GM12878 (cell line): ENCODE results near the gene TM4SF1. TPM values are rescaled to one million over a fixed set of nuclear protein-coding genes. Genes with fewer than 3 reads are reported as not detected.
A peak's percentile ranks its signal among the peaks of the same experiment; 100 is the strongest.

ENCODE experiments used
- ATF2 ChIP-seq: IDR thresholded peaks from 2 replicates; pipeline ENCODE4 v1.6.1; 2012; ENCODE audit warnings: low read length, inconsistent platforms
- CUX1 ChIP-seq: IDR thresholded peaks from 2 replicates; pipeline ENCODE4 v1.6.1; 2012; ENCODE audit warnings: improper control_type of control experiment, low read depth, low read length; ENCODE audit not compliant: insufficient replicate concordance
- EZH2 ChIP-seq: IDR thresholded peaks from 2 replicates; pipeline ENCODE4 v1.6.1; 2012; ENCODE audit warnings: low read depth, mild to moderate bottlenecking, control low read depth, inconsistent platforms, low read length, borderline replicate concordance; ENCODE audit not compliant: control insufficient read depth
- IRF5 ChIP-seq: fragments of 450-650 bp; IDR thresholded peaks from 2 replicates; pipeline ENCODE4 v1.6.1; 2017; ENCODE audit warnings: borderline replicate concordance
- JUNB ChIP-seq: IDR thresholded peaks from 2 replicates; pipeline ENCODE4 v1.6.1; 2016; ENCODE audit warnings: antibody characterized with exemption, mild to moderate bottlenecking
- MEF2A ChIP-seq: IDR thresholded peaks from 2 replicates; pipeline ENCODE4 v1.6.1; 2011; ENCODE audit warnings: low read depth, mild to moderate bottlenecking, low read length, moderate library complexity; ENCODE audit not compliant: insufficient read depth
- MEF2B ChIP-seq: fragments of 450-650 bp; IDR thresholded peaks from 2 replicates; pipeline ENCODE4 v1.6.1; 2018; ENCODE audit warnings: mild to moderate bottlenecking, moderate library complexity; ENCODE audit not compliant: partially characterized antibody, poor library complexity, severe bottlenecking
- MTA2 ChIP-seq: fragments of 450-650 bp; IDR thresholded peaks from 2 replicates; pipeline ENCODE4 v1.6.1; 2016; ENCODE audit warnings: low read depth, mild to moderate bottlenecking, moderate library complexity
- MTA3 ChIP-seq: IDR thresholded peaks from 2 replicates; pipeline ENCODE4 v1.6.1; 2012; ENCODE audit warnings: low read length, inconsistent platforms, borderline replicate concordance
- NR2C2 ChIP-seq: IDR thresholded peaks from 2 replicates; pipeline ENCODE4 v1.6.1; 2011; ENCODE audit warnings: borderline replicate concordance, low read depth; ENCODE audit not compliant: control insufficient read depth, insufficient read length
- PKNOX1 ChIP-seq: fragments of 450-650 bp; IDR thresholded peaks from 2 replicates; pipeline ENCODE4 v1.6.1; 2016; ENCODE audit warnings: mild to moderate bottlenecking
- POU2F2 ChIP-seq: IDR thresholded peaks from 3 replicates; pipeline ENCODE4 v1.6.1; 2011; ENCODE audit warnings: low read depth, mild to moderate bottlenecking, low read length, borderline replicate concordance
- RAD51 ChIP-seq: fragments of 450-650 bp; IDR thresholded peaks from 2 replicates; pipeline ENCODE4 v1.6.1; 2016; ENCODE audit warnings: moderate library complexity, mild to moderate bottlenecking, inconsistent platforms
- STAT3 ChIP-seq: IDR thresholded peaks from 2 replicates; pipeline ENCODE4 v1.6.1; 2011; ENCODE audit warnings: low read depth, low read length, improper control_type of control experiment
- TARDBP ChIP-seq: IDR thresholded peaks from 2 replicates; pipeline ENCODE4 v1.6.1; 2016; ENCODE audit warnings: borderline replicate concordance
- YBX1 ChIP-seq: fragments of 450-650 bp; IDR thresholded peaks from 2 replicates; pipeline ENCODE4 v1.6.1; 2016; ENCODE audit warnings: antibody characterized with exemption
- ZNF384 ChIP-seq: IDR thresholded peaks from 2 replicates; pipeline ENCODE4 v1.6.1; 2012; ENCODE audit warnings: low read depth, mild to moderate bottlenecking, low read length, improper control_type of control experiment, borderline replicate concordance
- polyA plus RNA-seq, 11 experiments: library from polyadenylated mRNA; depleted of rRNA in 4 of 11; unstranded in 6 of 11; stranded (reverse) in 5 of 11; fragments of >200 nt; fragmentation: Nextera tagmentation in 4 of 11; fragmentation: Illumina TruSeq in 1 of 11; extraction: Ambion mirVana in 4 of 11; extraction: Trizol in 1 of 11; gene quantifications; 1 replicate in 1 of 11; 2 replicates in 10 of 11; pipeline versions ENCODE4 v1.2.1 to v1.2.3, GENCODE V29; 2011 to 2016; ENCODE audit warnings: inconsistent platforms in 2 of 11, missing spikeins in 2 of 11, low read depth in 1 of 11
- total RNA-seq, 4 experiments: library from RNA; depleted of rRNA in 3 of 4; stranded (reverse); fragments of >200 nt in 3 of 4; fragmentation: Illumina TruSeq in 1 of 4; extraction: Trizol in 1 of 4; gene quantifications; 2 replicates each; pipeline versions ENCODE4 v1.2.1 to v1.2.3, GENCODE V29; 2013 to 2021
- TF ChIP-seq, protein P1 (sequence below): IDR thresholded peaks from 2 replicates; pipeline ENCODE4 v1.6.1; 2011; ENCODE audit warnings: borderline replicate concordance, low read depth, mild to moderate bottlenecking, moderate library complexity, mixed read lengths, low read length; ENCODE audit not compliant: insufficient read depth; ENCODE audit errors: extremely low read length

The TM4SF1 gene
- total and polyA plus RNA-seq, 10 of the 15 experiments (the other 5 are each of a cell fraction or from before 2014, with no cell fraction given), result 0.05 to 1.2 TPM; not detected in 8

DNA sequence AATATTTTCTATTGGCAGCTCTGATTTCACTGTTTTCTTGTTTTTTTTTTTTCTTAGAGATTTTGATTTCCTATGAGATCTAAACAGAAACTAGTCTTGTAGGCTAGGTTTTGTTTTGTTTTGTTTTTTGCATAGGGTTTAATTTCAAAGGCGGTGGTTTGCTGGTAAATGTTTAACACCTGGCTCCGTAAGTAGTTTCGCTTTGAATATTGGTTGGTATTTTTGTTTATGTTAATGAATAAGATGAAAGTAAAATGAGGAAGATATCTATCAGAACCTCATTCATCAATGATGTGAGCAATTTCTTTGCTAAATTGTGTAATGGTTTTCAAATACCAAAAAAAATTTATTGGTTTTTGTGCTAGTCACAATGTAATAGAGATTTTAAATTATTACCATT lies 39.7 kb upstream of the TM4SF1 start (continued):
- TF ChIP-seq NR2C2 (no peak), POU2F2 (peak; percentile 43; the same call in 1 of the 3 replicates), ZNF384 (peak; percentile 62; the same call in 1 of the 2 replicates), JUNB (peak; percentile 84), STAT3 (no peak), MTA2 (peak; percentile 96), MEF2A (peak; percentile 79), MTA3 (no peak), IRF5 (no peak), MEF2B (peak; percentile 95), RAD51 (no peak), CUX1 (peak; percentile 96), PKNOX1 (no peak), TARDBP (no peak), YBX1 (no peak), EZH2 (no peak), ATF2 (peak; percentile 70)
- TF ChIP-seq, protein P1, sequence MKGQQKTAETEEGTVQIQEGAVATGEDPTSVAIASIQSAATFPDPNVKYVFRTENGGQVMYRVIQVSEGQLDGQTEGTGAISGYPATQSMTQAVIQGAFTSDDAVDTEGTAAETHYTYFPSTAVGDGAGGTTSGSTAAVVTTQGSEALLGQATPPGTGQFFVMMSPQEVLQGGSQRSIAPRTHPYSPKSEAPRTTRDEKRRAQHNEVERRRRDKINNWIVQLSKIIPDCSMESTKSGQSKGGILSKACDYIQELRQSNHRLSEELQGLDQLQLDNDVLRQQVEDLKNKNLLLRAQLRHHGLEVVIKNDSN, result no peak
